ENCODE results near the gene SBF2. TPM values are rescaled to one million over a fixed set of nuclear protein-coding genes. Genes with fewer than 3 reads are reported as not detected.

Gene SBF2
- total RNA-seq, 2 donors from 2014 or later, result 30.5 to 47.0 TPM

DNA sequence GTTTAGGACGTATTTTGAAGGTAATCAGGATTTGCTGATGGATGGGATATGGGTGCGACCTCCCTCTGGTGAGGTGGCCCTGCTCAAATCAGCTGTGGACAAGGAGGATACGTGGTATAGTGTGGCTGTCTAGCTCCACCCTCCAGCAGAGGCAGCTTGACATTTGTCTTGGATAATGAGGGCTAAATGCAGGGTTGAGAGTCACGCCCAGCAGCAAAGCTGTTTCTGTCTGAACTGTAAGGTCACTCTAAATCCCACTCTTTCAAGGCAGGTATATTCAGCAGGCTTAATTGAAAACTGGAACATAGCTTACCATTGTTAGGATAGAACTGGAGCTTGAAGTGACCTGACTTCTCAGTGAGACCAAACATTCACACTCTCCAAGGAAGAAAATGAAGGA lies 531.5 kb downstream of the SBF2 start:
- Histone ChIP-seq H3K9ac (ENCODE audit: low read depth in 2 of 2, low read length in 2 of 2) (no peak overlapping the region), H3K9me3 (no peaks in the 10 kb centered on the region), H3K36me3 (no peaks in the 10 kb centered on the region), H3K27me3 (no peaks in the 10 kb centered on the region), H3K4me3 (no peak overlapping the region), H3K27ac (no peak overlapping the region), H3K4me1 (peaks cover 10% of the 10 kb centered on the region)
- no peak for TF ChIP-seq CTCF (IDR thresholded peaks at IDR 0.05)
- DNase-seq, result no peak
- intact Hi-C loops (cut with DNase I), result no loop called here

DNA sequence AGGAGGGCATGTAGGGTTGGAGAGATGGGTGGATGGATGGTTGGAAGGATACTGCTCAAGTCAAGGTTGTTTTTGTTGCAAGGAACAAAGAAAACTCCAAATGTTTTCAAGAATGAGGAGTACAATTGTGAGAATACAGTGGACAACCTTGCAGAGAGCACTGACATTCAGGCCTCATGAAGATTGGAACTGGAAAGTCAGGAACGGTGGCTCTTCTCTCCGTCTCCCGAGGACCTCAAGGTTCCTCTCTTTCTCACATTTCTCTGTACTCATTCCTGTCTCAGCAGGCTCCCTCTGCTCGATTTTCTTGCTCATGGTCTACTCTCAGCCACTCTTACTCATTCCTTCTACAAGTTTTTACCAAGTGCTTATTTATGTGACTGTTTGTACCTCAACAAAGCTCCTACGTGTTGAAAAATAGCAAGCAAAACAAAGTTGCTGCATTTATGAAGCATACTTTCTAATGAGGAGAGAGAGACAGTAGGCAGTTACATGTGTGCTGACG lies 532.5 kb downstream of the SBF2 start:
- H3K9me3 ChIP-seq, result no peaks in the 10 kb centered on the region
- no peaks in the 10 kb centered on the region for H3K27me3 ChIP-seq
- H3K4me1 ChIP-seq, result peaks cover 10% of the 10 kb centered on the region
- H3K27ac ChIP-seq, result no peak overlapping the region
- H3K36me3 ChIP-seq, result no peaks in the 10 kb centered on the region
- no peak for DNase-seq
- intact Hi-C loops (cut with DNase I), result no loop called here
- H3K4me3 ChIP-seq, result no peak overlapping the region
- H3K9ac ChIP-seq (ENCODE audit: low read depth in 2 of 2, low read length in 2 of 2), result no peak overlapping the region
- no peak for TF ChIP-seq CTCF (IDR thresholded peaks at IDR 0.05)

DNA sequence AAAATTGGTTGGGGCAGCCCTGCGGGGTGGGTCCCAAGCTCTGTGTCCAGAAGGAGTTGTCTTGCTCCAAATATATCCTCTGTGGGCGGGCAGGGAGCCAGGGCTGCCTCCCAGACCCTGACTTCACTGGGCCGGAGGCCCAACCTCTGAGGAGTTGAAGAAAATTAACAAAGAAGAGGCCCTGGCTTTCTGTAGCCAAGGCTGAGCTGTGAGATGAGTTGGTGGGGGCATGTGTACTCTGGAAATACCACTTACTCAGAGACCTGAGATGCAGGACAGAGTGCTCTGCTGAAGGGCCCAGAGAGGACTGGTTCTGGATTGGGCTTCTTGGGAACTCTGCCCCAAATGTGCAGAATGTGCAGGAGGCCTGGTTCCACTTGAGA lies 533.8 kb downstream of the SBF2 start:
- Histone ChIP-seq H3K4me3 (no peak overlapping the region), H3K9ac (ENCODE audit: low read depth in 2 of 2, low read length in 2 of 2) (peak overlapping the region in 1 of 2 donors; percentile 84), H3K27me3 (no peaks in the 10 kb centered on the region), H3K36me3 (no peaks in the 10 kb centered on the region), H3K4me1 (peaks cover 14% of the 10 kb centered on the region), H3K9me3 (no peaks in the 10 kb centered on the region), H3K27ac (peak overlapping the region; percentile 79)
- peak; percentile 72 for DNase-seq
- intact Hi-C loops (cut with DNase I), result no loop called here
- TF ChIP-seq CTCF (IDR thresholded peaks at IDR 0.05), result no peak

DNA sequence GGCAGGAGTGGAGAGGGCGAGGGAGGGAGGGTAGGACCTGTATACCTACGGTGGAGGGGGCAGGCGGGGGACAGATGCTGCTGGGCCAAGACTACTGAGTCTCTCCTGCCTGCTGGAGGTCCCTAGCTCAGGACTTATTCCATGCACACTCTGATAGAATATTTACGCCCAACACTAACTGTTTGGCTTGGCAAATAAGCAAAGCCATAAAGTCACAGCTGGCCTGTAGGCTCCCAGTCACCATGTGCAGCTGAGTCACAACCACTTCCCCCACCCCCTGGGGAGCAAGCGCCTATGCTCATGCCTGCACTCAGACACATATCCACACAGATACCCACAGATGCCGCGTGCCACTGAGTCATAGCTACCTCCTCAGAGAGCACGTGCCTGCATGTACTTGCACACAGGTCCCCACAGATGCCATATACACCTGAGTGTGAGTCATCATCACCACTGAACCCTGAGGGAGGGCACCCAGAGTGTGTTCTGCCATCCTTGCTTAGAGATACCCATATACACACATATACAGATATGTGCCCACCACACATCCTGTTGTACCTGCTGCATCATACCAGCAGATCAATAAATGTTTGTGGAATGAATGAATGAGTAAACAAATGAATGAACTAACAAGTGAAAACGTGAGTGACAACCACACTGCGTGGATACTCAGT lies 534.4 kb downstream of the SBF2 start:
- Histone ChIP-seq H3K9me3 (no peaks in the 10 kb centered on the region), H3K4me1 (peaks cover 14% of the 10 kb centered on the region), H3K4me3 (no peak overlapping the region), H3K9ac (ENCODE audit: low read depth in 2 of 2, low read length in 2 of 2) (peak overlapping the region; percentile 84 to 96), H3K27me3 (no peaks in the 10 kb centered on the region), H3K36me3 (no peaks in the 10 kb centered on the region), H3K27ac (peak overlapping the region; percentile 79)
- DNase-seq, result peak; percentile 87
- TF ChIP-seq CTCF (IDR thresholded peaks at IDR 0.05), result no peak
- intact Hi-C loops (cut with DNase I), result loop anchor here (5.0 to 10.0 kb wide), 3 partner anchors 213 to 563 kb away; no protein-coding TSS in a partner anchor

GRCh38 chr11:9758637-9759518 lies 535.1 kb downstream of the SBF2 start:
- peak overlapping the region; percentile 79 for H3K27ac ChIP-seq
- no peak for TF ChIP-seq CTCF (IDR thresholded peaks at IDR 0.05)
- no peaks in the 10 kb centered on the region for H3K27me3 ChIP-seq
- H3K4me3 ChIP-seq, result peak overlapping the region; percentile 69
- H3K9me3 ChIP-seq, result no peaks in the 10 kb centered on the region
- no peaks in the 10 kb centered on the region for H3K36me3 ChIP-seq
- intact Hi-C loops (cut with DNase I), result loop anchor here (5.0 to 10.0 kb wide), 3 partner anchors 213 to 563 kb away; no protein-coding TSS in a partner anchor
- H3K9ac ChIP-seq (ENCODE audit: low read depth in 2 of 2, low read length in 2 of 2), result peak overlapping the region; percentile 84 to 96
- H3K4me1 ChIP-seq, result peaks cover 14% of the 10 kb centered on the region
- DNase-seq, result peak; percentile 83

All from colonic mucosa (tissue), 4 donors.